PC-3 (cell line): Measurements from ENCODE around the gene FMNL2. TPM values are rescaled to one million over a fixed set of nuclear protein-coding genes. Genes with fewer than 3 reads are reported as not detected.
A peak's percentile ranks its signal among the peaks of the same experiment; 100 is the strongest.

Source experiments
- ATAC-seq: fragments of 200-7000 bp; cut with Tn5 transposase; 2 replicates; pipeline ENCODE4 v1.9.1; 2020; ENCODE audit warnings: mild to moderate bottlenecking, moderate library complexity
- BruUV-seq: library from RNA; stranded (reverse); fragments of 400-500 nt; replicated peaks from 2 replicates; lab custom pipeline; 2021; lab: Mats Ljungman, UMichigan
- CTCF ChIA-PET: fragments of 300-600 bp; sonication (Branson Sonifier 250); formaldehyde crosslinking; loops from one replicate; lab custom pipeline; 2022; ENCODE audit warnings: antibody characterized with exemption; lab: Charles Lee
- POLR2A ChIA-PET: fragments of 300-600 bp; sonication (Branson Sonifier 250); formaldehyde crosslinking; loops from one replicate; lab custom pipeline; 2022; ENCODE audit warnings: antibody characterized with exemption; ENCODE audit not compliant: unreplicated experiment; lab: Charles Lee
- DNase-seq: peaks from one replicate; pipeline ENCODE4 v3.0.0-alpha.2; 2015
- H2AFZ ChIP-seq: fragments of 300-600 bp; sonication (generic); 2 replicates; pipeline ENCODE4 v1.6.0; 2016; ENCODE audit warnings: antibody characterized with exemption, low read length
- H3F3A ChIP-seq: fragments of 300-600 bp; sonication (generic); one replicate; pipeline ENCODE4 v1.6.0; 2017; ENCODE audit warnings: antibody characterized with exemption, low read length, control low read depth, mild to moderate bottlenecking; ENCODE audit not compliant: unreplicated experiment
- H3K27ac ChIP-seq: fragments of 300-600 bp; sonication (generic); 2 replicates; pipeline ENCODE4 v1.5.1; 2016; ENCODE audit warnings: mild to moderate bottlenecking, low read length
- H3K27me3 ChIP-seq: fragments of 300-600 bp; sonication (generic); 2 replicates; pipeline ENCODE4 v1.6.1; 2016; ENCODE audit warnings: low read length, mixed read lengths
- H3K36me3 ChIP-seq: fragments of 300-600 bp; sonication (generic); 2 replicates; pipeline ENCODE4 v1.6.1; 2016; ENCODE audit warnings: low read depth, mixed run types, low read length, mixed read lengths
- H3K4me1 ChIP-seq: fragments of 300-600 bp; sonication (generic); 2 replicates; pipeline ENCODE4 v1.5.1; 2016; ENCODE audit warnings: low read length; ENCODE audit not compliant: insufficient read depth
- H3K4me2 ChIP-seq: fragments of 300-600 bp; sonication (generic); 2 replicates; pipeline ENCODE4 v1.6.0; 2016; ENCODE audit warnings: low read length
- H3K4me3 ChIP-seq: fragments of 300-600 bp; sonication (generic); 2 replicates; pipeline ENCODE4 v1.5.1; 2016; ENCODE audit warnings: mild to moderate bottlenecking, low read length, mixed read lengths
- H3K79me2 ChIP-seq: fragments of 300-600 bp; sonication (generic); 2 replicates; pipeline ENCODE4 v1.6.1; 2017; ENCODE audit warnings: low read length, mixed read lengths
- H3K9ac ChIP-seq: fragments of 300-600 bp; sonication (generic); 2 replicates; pipeline ENCODE4 v1.6.0; 2016; ENCODE audit warnings: mild to moderate bottlenecking, low read length
- H3K9me2 ChIP-seq: fragments of 300-600 bp; sonication (generic); replicated peaks from 2 replicates; pipeline ENCODE4 v1.6.1; 2016; ENCODE audit warnings: mixed run types, low read length, mixed read lengths
- H3K9me3 ChIP-seq: fragments of 300-600 bp; sonication (generic); 2 replicates; pipeline ENCODE4 v1.6.1; 2016; ENCODE audit warnings: low read length, mixed read lengths
- H4K20me1 ChIP-seq: fragments of 300-600 bp; sonication (generic); 2 replicates; pipeline ENCODE4 v1.6.1; 2016; ENCODE audit warnings: low read length, mixed read lengths
- EZH2 ChIP-seq: fragments of 300-600 bp; sonication (generic); IDR thresholded peaks from one replicate; pipeline ENCODE4 v1.6.1; 2017; ENCODE audit warnings: antibody characterized with exemption, mild to moderate bottlenecking, low read length; ENCODE audit not compliant: unreplicated experiment
- EZH2phosphoT487 ChIP-seq: fragments of 300-600 bp; sonication (generic); IDR thresholded peaks from 2 replicates; pipeline ENCODE4 v1.6.1; 2018; ENCODE audit warnings: mild to moderate bottlenecking, antibody characterized with exemption, low read length, borderline replicate concordance
- intact Hi-C: fragments of 100-400 bp; cut with micrococcal nuclease; formaldehyde crosslinking; loops from 2 replicates; pipeline ENCODE4 v1.9.0; 2023
- total RNA-seq: library from RNA; depleted of rRNA; stranded (reverse); fragments of >200 nt; gene quantifications from 2 replicates; pipeline ENCODE4 v1.2.3, GENCODE V29; 2014
- TF ChIP-seq, protein P1 (sequence below): fragments of 300-600 bp; sonication (generic); conservative IDR thresholded peaks from 2 replicates; pipeline ENCODE4 v1.5.1; 2017; ENCODE audit warnings: antibody characterized with exemption, low read depth, mild to moderate bottlenecking, low read length

FMNL2 gene
- total RNA-seq, 1 experiment from 2014 or later = 15.8 TPM

DNA sequence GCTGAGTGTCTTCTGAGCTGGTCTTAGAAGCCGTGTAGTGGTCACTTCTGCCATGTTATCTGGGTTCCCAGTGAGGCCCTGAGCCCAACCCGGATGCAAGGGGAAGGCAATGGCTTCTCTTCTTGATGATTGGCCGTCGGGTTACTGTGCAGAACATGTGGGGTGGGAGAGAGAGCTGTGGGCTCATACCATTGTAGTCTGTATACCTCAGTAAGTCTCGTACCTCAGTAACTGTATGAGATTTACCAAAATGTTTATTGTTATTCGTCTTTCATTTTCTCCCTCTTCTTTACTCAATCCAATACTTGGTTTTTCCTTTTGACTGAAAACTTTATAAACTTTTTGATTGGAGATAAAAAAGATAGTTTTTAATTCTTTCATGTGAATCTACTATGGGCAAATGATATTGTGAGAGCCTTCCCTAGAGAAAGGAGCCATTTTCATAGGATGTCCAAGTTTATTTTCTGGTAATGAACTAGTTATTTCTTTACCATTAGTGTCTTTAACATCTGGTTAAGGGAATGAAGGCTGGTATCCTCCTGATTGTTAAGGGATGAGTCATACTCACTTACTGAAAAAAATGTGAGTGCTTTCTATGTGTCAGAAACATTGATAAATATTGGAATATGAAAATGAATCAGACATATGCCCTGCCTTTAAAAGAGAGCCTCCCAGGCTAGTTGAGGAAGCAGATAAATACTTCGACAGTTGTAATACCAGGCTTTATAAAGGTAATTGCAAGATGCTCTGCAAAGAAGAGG, 252.4 kb downstream of the FMNL2 start:
- Histone ChIP-seq H3K9me2 (no peaks in the 10 kb centered on the region), H3K79me2 (no peaks in the 10 kb centered on the region), H3K9ac (no peak overlapping the region), H3K4me3 (no peak overlapping the region), H3K27ac (no peak overlapping the region), H3K27me3 (no peaks in the 10 kb centered on the region), H2AFZ (no peak overlapping the region), H3F3A (no peaks in the 10 kb centered on the region), H3K4me2 (no peak overlapping the region), H4K20me1 (no peaks in the 10 kb centered on the region), H3K36me3 (0 out of 2 replicates have a peak, but pooled peaks cover 2% of the 10 kb centered on the region), H3K4me1 (peaks cover 11% of the 10 kb centered on the region), H3K9me3 (no peaks in the 10 kb centered on the region)
- ATAC-seq = peak; percentile 74
- peak; percentile 52 for DNase-seq
- intact Hi-C loops = no loop called here
- POLR2A ChIA-PET = no interaction called here
- BruUV-seq = no TSS peak
- TF ChIP-seq EZH2phosphoT487 (no peak), EZH2 (no peak)
- TF ChIP-seq, protein P1, sequence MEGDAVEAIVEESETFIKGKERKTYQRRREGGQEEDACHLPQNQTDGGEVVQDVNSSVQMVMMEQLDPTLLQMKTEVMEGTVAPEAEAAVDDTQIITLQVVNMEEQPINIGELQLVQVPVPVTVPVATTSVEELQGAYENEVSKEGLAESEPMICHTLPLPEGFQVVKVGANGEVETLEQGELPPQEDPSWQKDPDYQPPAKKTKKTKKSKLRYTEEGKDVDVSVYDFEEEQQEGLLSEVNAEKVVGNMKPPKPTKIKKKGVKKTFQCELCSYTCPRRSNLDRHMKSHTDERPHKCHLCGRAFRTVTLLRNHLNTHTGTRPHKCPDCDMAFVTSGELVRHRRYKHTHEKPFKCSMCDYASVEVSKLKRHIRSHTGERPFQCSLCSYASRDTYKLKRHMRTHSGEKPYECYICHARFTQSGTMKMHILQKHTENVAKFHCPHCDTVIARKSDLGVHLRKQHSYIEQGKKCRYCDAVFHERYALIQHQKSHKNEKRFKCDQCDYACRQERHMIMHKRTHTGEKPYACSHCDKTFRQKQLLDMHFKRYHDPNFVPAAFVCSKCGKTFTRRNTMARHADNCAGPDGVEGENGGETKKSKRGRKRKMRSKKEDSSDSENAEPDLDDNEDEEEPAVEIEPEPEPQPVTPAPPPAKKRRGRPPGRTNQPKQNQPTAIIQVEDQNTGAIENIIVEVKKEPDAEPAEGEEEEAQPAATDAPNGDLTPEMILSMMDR = no peak
- CTCF ChIA-PET = no interaction called here

DNA sequence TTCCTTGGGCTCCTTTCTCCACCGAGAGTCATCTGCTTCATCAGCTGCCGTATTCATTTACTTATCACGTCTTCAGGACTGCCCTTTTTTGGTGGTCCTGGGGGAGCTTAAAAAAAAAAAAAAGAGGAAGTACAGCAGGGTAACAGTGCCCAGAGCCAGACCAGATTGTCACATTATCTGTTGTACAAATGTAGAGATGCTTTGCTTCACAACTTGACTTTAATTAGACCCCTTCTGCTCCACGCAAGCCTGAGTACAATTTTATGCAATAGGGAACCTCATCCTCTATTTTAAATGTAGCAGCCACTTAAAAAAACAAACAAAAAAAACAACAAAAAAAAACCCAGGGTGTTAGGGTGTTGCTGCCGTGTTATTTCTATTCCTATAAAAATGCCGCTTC, 254.0 kb downstream of the FMNL2 start:
- CTCF ChIA-PET = no interaction called here
- Histone ChIP-seq H2AFZ (no peak overlapping the region), H3K27ac (no peak overlapping the region), H3K27me3 (no peaks in the 10 kb centered on the region), H3K36me3 (0 out of 2 replicates have a peak, but pooled peaks cover 2% of the 10 kb centered on the region), H3K4me3 (no peak overlapping the region), H3K9me3 (no peaks in the 10 kb centered on the region), H3K4me2 (no peak overlapping the region), H3F3A (no peaks in the 10 kb centered on the region), H3K79me2 (no peaks in the 10 kb centered on the region), H3K9me2 (no peaks in the 10 kb centered on the region), H3K4me1 (peaks cover 11% of the 10 kb centered on the region), H3K9ac (no peak overlapping the region), H4K20me1 (no peaks in the 10 kb centered on the region)
- POLR2A ChIA-PET = no interaction called here
- ATAC-seq = no peak
- intact Hi-C loops = no loop called here
- DNase-seq = no peak
- no TSS peak for BruUV-seq
- TF ChIP-seq EZH2 (no peak), EZH2phosphoT487 (no peak)
- TF ChIP-seq, protein P1 = no peak
